ENCODE data around the gene PPP1R7.

The PPP1R7 gene

DNA sequence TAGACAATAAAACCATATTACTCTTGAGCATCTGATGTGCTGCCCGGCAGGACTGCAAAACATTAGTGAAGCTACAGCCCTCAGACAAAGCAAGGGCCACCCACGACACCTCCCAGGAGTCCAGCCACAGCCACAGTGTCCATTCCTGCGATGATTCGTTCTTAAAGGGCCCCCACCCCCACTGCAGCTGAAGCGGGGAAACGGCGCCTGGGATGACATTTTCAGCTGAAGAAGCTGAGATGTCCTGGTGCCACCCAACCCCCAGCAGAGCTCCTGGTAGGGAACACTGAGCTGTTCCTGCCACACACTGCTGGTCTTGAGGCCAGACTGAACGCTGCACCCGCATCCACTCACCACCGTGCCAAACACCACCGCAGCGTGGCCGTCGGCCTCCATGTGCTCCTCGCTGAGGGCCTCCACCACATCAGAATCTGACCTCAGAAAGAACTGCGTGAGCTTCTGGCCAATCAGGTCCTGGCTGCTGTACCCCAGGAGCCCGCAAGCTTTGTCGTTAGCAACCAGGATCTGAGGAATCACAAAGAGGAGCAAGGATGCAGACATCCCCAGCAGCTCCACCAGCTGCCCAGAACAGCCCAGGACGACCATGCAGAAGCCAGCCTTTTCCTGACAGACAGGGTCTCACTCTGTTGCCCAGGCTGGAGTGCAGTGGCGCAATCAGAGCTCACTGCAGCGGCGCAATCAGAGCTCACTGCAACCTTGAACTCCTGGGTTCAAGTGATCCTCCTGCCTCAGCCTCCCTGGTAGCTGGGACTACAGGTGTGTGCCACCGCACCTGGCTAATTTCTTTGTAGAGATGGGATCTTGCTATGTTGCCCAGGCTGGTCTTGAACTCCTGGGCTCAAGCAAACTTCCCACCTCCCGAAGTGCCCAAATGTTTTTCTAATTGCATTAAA, 10.5 kb upstream of the PPP1R7 start:
- DNase-seq (ENCODE audit: low spot score): no peak

DNA sequence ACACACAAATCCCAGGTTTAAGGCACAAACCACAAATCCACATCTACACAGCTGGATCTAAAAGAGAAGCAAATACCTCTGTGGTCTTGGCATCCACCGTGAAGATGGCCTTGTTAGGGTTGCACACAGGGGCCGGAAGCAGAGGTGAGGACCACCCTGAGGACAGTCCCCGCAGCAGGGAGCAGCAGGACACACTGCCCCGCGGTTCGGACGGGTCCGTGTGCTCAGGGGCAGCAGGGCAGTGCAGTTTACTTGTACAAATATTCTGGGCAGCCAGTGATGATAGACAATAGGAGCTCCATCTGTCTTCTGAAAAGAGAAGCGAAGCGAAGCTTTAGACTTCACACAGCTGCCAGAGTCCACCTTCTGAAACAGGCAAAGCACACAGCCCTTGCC, 9.8 kb upstream of the PPP1R7 start:
- DNase-seq (ENCODE audit: low spot score): no peak

DNA sequence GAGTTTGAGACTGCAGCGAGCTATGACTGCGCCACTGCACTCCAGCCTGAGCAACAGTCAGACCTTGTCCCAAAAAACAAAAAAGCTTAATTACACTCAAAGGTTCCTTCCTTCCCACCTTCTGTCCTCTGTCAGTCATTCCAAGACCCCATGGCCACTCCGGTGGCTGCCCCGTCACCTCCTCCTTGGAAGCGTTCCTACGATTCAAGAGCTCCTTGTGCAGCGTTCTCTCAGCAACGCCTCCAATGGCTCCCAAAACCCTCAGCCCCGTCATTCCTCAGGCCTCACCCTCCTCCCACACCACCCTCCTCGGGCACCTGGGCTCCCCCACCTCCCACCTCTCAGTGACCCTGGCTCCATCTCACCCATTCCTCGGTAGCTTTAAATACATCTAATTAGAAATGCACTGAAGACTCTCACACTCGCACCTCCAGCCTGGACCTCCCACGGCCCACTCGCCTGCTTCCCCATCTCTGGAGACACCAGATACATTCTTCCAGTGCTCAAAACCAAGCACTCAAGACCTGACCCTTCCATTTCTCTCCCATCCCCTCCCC, 9.0 kb upstream of the PPP1R7 start:
- no peak for DNase-seq (ENCODE audit: low spot score)

- DNase-seq (ENCODE audit: low spot score): no peak
Measured at GRCh38 chr2:241142063-241142462, 8.2 kb upstream of the PPP1R7 start.

DNA sequence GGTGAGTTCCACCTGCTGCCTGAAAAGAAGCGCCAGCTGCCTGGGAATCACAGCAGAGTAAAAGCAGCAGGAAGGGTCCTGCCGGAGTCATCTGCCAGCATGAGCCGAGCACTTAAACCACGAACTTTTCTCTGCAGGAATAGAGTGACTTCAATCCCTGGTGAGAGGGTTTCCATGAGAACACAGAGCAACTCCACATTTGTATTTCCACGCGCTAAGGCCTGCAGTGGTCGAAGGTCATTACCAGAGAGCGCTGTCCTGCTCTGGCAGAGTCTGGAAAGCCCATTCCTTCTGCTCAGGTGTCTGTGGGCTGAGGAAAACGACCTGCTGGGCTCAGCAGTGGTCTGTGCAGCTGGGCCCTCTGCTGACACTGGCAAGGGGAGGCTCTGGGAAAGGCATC, 7.7 kb upstream of the PPP1R7 start:
- DNase-seq (ENCODE audit: low spot score): no peak

DNA sequence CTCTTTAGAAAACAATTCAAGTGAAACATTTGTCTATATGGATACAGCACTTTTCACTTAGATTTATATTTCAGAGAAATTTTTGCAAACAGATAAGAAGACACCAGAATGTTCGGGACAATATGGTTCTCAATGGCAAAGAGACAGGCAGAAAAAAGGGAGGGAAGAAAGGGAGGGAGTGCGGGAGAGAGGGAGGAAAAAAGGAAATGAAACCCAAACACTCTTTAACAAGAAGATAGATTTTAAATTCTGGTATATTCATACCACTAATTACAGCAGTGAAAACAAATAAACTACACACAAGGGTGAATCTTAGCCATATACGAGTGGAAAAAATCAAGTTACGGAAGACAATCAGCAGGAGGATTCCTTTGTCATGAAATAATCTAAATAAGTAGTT, 4.0 kb upstream of the PPP1R7 start:
- no peak for DNase-seq (ENCODE audit: low spot score)

GRCh38 chr2:241147336-241147735, 2.9 kb upstream of the PPP1R7 start:
- DNase-seq (ENCODE audit: low spot score): no peak

- DNase-seq (ENCODE audit: low spot score): no peak
Measured at GRCh38 chr2:241148239-241148638, 2.0 kb upstream of the PPP1R7 start.

- peak; percentile 98 for DNase-seq (ENCODE audit: low spot score)
Measured at GRCh38 chr2:241148891-241149674, 1.2 kb upstream of the PPP1R7 start, which contains the start of gene PASK. Gene PASK, minus strand, starts transcription at chr2:241149472. Its CDS starts 6,440 bp downstream, at chr2:241143032.

DNA sequence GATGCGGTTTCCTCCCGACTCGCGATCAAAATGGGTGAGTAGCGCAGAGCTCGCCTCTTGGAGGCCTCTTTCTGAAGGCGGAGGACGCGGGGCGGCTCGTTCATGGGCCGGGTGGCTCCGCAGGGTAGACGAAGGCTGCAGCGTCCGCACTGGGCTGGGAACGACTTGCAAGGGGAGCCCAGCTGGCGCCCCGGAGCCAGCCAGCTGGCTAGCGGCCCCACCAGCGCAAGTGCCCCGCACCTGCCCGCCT, 667 bp upstream of the PPP1R7 start:
- no peak for DNase-seq (ENCODE audit: low spot score)

GRCh38 chr2:241150660-241151530, 628 bp downstream of the PPP1R7 start:
- DNase-seq (ENCODE audit: low spot score): peak; percentile 26

- DNase-seq (ENCODE audit: low spot score): no peak
Measured at GRCh38 chr2:241151934-241152660, 1.8 kb downstream of the PPP1R7 start.

GRCh38 chr2:241153616-241154015, 3.3 kb downstream of the PPP1R7 start:
- no peak for DNase-seq (ENCODE audit: low spot score)

GRCh38 chr2:241154915-241155314, 4.6 kb downstream of the PPP1R7 start:
- DNase-seq (ENCODE audit: low spot score): no peak

DNA sequence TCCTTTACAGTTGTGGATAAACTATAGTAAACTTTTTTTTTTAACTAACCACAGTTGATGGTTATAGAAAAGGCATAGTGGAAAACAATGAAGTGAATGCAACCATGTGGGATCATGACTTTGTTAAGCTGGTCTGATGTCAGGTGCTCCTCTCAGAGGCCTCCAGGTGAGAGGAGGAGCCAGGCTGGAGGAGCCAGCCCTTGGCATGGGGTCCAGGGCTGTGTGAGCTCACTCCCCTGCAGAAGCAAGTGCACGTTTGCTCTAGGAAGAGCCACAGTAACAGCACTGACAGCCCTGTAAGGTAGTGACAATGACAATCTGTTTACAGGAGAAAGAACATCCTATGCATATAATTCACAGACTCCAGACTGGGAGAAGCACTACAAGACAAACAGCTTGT, 5.7 kb downstream of the PPP1R7 start:
- DNase-seq (ENCODE audit: low spot score): no peak

GRCh38 chr2:241156971-241157441, 6.7 kb downstream of the PPP1R7 start:
- peak; percentile 58 for DNase-seq (ENCODE audit: low spot score)

GRCh38 chr2:241157841-241158545, 7.7 kb downstream of the PPP1R7 start:
- no peak for DNase-seq (ENCODE audit: low spot score)

GRCh38 chr2:241158546-241158900, 8.3 kb downstream of the PPP1R7 start:
- no peak for DNase-seq (ENCODE audit: low spot score)

GRCh38 chr2:241159116-241159515, 8.8 kb downstream of the PPP1R7 start:
- no peak for DNase-seq (ENCODE audit: low spot score)

- no peak for DNase-seq (ENCODE audit: low spot score)
Measured at GRCh38 chr2:241160318-241160717, 10.1 kb downstream of the PPP1R7 start.
